Activated CD4-positive, CD25-positive, alpha-beta regulatory T cell treated with anti-CD3 and anti-CD28 coated beads, Interleukin-2, amount 50 U/mL, for 72 hours (primary cell): ENCODE measurements around the gene IL17RC.

Source experiments
- DNase-seq: peaks from one replicate; pipeline ENCODE4 v3.0.0; 2021

IL17RC gene

GRCh38 chr3:9947025-9947995, 30.4 kb downstream of the IL17RC start:
- no peak for DNase-seq

GRCh38 chr3:9948586-9948985, 31.7 kb downstream of the IL17RC start:
- no peak for DNase-seq

- no peak for DNase-seq
These were observed 32.2 kb downstream of the IL17RC start for GRCh38 chr3:9949115-9949514.

GRCh38 chr3:9949626-9950025, 32.7 kb downstream of the IL17RC start:
- no peak for DNase-seq

- no peak for DNase-seq
These were observed 34.2 kb downstream of the IL17RC start for GRCh38 chr3:9951126-9951525.

GRCh38 chr3:9951598-9951961, 34.7 kb downstream of the IL17RC start:
- DNase-seq: no peak

GRCh38 chr3:9951962-9952805, 35.3 kb downstream of the IL17RC start, which contains the start of gene PRRT3:
Gene PRRT3 (minus strand): TSS chr3:9952408. CDS start chr3:9950115, 2,293 bp downstream.
- DNase-seq: peak; percentile 58

- no peak for DNase-seq
These were observed 38.2 kb downstream of the IL17RC start for GRCh38 chr3:9955067-9955502.

GRCh38 chr3:9955611-9956352, 38.9 kb downstream of the IL17RC start:
- DNase-seq: no peak

GRCh38 chr3:9957214-9957613, 40.3 kb downstream of the IL17RC start:
- DNase-seq: no peak

GRCh38 chr3:9965200-9965875, 48.4 kb downstream of the IL17RC start:
- no peak for DNase-seq

- DNase-seq: no peak
These were observed 49.9 kb downstream of the IL17RC start for GRCh38 chr3:9966841-9967240.

- no peak for DNase-seq
These were observed 52.7 kb downstream of the IL17RC start for GRCh38 chr3:9969632-9970019.

GRCh38 chr3:9970020-9970652, 53.2 kb downstream of the IL17RC start:
- DNase-seq: no peak

- DNase-seq: no peak
These were observed 60.1 kb downstream of the IL17RC start for GRCh38 chr3:9976721-9977709.

- DNase-seq: no peak
These were observed 61.9 kb downstream of the IL17RC start for GRCh38 chr3:9978710-9979305.

- DNase-seq: no peak
These were observed 63.4 kb downstream of the IL17RC start for GRCh38 chr3:9980251-9980650.
